Endothelial cell (in vitro differentiated cells): Measurements from ENCODE around the gene NEB. TPM values are rescaled to one million over a fixed set of nuclear protein-coding genes. Genes with fewer than 3 reads are reported as not detected.

Source experiments
- DNase-seq: peaks from one replicate; pipeline ENCODE4 v3.0.0; 2021; ENCODE audit warnings: low spot score
- H3K27ac Mint-ChIP-seq: one replicate; pipeline ENCODE4 v1.8.0; 2021; ENCODE audit warnings: mixed read lengths, inconsistent platforms; ENCODE audit not compliant: unreplicated experiment
- H3K27me3 Mint-ChIP-seq: one replicate; pipeline ENCODE4 v1.8.0; 2021; ENCODE audit warnings: mild to moderate bottlenecking, moderate library complexity, mixed read lengths, inconsistent platforms; ENCODE audit not compliant: unreplicated experiment
- H3K36me3 Mint-ChIP-seq: one replicate; pipeline ENCODE4 v1.8.0; 2021; ENCODE audit warnings: mild to moderate bottlenecking, low read depth, mixed read lengths, inconsistent platforms; ENCODE audit not compliant: unreplicated experiment
- H3K4me1 Mint-ChIP-seq: one replicate; pipeline ENCODE4 v1.8.0; 2021; ENCODE audit warnings: mild to moderate bottlenecking, mixed read lengths, inconsistent platforms; ENCODE audit not compliant: unreplicated experiment
- H3K4me3 Mint-ChIP-seq: one replicate; pipeline ENCODE4 v1.8.0; 2021; ENCODE audit warnings: mild to moderate bottlenecking, mixed read lengths, inconsistent platforms; ENCODE audit not compliant: unreplicated experiment
- H3K9me3 Mint-ChIP-seq: one replicate; pipeline ENCODE4 v1.8.0; 2021; ENCODE audit warnings: mixed read lengths, inconsistent platforms; ENCODE audit not compliant: unreplicated experiment
- total RNA-seq: library from RNA; stranded (reverse); fragmentation: NEBNext Ultra II Directional; extraction: Animal tissue kit (Norgen Biotek cat#: 25700); gene quantifications from one replicate; pipeline ENCODE4 v1.2.1, GENCODE V29; 2021; ENCODE audit not compliant: unreplicated experiment
- TF ChIP-seq, protein P1 (sequence below): fragments of 200-600 bp; sonication (generic); IDR thresholded peaks from one replicate; pipeline ENCODE4 v1.5.0; 2021; ENCODE audit warnings: antibody characterized with exemption; ENCODE audit not compliant: unreplicated experiment

NEB gene
- total RNA-seq, 1 donor from 2014 or later: 0.64 TPM

DNA sequence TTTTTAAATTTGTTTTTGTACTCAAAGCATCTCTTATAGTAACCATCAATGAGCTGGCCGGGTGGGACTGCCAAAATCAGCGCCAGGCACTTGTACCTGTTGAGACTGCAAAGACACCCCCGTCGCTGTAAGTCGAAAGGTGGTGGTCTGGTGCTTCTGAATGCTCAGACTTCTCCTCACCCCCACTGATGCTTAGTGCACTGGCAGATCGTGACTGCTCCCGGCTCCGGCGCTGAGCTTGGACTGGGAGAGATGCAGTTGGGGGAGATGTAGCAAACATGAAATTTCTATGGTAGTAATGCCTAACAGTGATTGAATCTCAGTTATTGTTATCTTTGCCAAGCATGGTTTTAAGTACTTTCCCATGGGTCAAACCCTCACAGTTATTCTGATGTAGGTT lies 244.0 kb downstream of the NEB start:
- no peaks in the 10 kb centered on the region for H3K9me3 Mint-ChIP-seq
- no peaks in the 10 kb centered on the region for H3K36me3 Mint-ChIP-seq
- H3K27ac Mint-ChIP-seq: no peak overlapping the region
- H3K4me3 Mint-ChIP-seq: no peak overlapping the region
- DNase-seq: no peak
- no peaks in the 10 kb centered on the region for H3K4me1 Mint-ChIP-seq
- no peaks in the 10 kb centered on the region for H3K27me3 Mint-ChIP-seq
- TF ChIP-seq, protein P1, sequence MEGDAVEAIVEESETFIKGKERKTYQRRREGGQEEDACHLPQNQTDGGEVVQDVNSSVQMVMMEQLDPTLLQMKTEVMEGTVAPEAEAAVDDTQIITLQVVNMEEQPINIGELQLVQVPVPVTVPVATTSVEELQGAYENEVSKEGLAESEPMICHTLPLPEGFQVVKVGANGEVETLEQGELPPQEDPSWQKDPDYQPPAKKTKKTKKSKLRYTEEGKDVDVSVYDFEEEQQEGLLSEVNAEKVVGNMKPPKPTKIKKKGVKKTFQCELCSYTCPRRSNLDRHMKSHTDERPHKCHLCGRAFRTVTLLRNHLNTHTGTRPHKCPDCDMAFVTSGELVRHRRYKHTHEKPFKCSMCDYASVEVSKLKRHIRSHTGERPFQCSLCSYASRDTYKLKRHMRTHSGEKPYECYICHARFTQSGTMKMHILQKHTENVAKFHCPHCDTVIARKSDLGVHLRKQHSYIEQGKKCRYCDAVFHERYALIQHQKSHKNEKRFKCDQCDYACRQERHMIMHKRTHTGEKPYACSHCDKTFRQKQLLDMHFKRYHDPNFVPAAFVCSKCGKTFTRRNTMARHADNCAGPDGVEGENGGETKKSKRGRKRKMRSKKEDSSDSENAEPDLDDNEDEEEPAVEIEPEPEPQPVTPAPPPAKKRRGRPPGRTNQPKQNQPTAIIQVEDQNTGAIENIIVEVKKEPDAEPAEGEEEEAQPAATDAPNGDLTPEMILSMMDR: no peak

DNA sequence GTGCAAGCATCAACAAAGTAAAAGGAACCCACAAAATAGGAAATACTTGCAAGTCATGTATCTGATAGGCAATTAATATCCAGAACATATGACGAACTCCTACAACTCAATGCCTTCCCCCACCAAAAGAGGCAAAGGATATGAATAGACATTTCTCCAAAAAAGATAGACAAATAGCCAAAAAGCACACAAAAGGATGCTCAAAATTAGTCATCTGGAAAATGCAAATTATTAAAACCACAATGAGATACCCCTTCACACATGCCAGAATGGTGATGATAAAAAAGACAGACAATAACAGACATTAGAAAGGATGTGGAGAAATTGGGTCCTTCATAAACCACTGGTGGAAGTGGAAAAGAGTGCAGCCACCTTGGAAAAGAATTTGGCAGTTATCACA lies 248.2 kb downstream of the NEB start:
- H3K27me3 Mint-ChIP-seq: no peaks in the 10 kb centered on the region
- H3K9me3 Mint-ChIP-seq: no peaks in the 10 kb centered on the region
- H3K4me1 Mint-ChIP-seq: no peaks in the 10 kb centered on the region
- H3K36me3 Mint-ChIP-seq: peaks cover 11% of the 10 kb centered on the region
- DNase-seq: no peak
- H3K27ac Mint-ChIP-seq: no peak overlapping the region
- no peak overlapping the region for H3K4me3 Mint-ChIP-seq
- TF ChIP-seq, protein P1: no peak

DNA sequence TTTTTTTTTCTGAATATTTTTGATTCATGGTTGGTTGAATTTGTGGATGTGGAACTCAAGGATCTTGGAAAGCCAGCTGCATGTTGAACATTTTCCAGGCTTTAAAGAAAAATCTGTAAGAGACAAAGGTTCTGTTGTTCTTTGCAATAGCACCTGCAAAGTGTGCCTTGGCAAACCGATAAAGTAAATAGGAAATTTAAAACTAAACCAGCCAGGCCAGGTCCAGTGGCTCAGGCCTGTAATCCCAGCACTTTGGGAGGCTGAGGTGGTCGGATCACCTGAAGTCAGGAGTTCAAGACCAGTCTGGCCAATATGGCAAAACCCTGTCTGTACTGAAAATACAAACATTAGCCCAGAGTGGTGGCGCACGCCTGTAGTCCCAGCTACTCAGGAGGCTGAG lies 250.2 kb downstream of the NEB start:
- Mint-ChIP-seq H3K4me3 (no peak overlapping the region), H3K27me3 (no peaks in the 10 kb centered on the region), H3K36me3 (peaks cover 11% of the 10 kb centered on the region), H3K9me3 (no peaks in the 10 kb centered on the region), H3K4me1 (no peaks in the 10 kb centered on the region), H3K27ac (no peak overlapping the region)
- no peak for DNase-seq
- TF ChIP-seq, protein P1: no peak

DNA sequence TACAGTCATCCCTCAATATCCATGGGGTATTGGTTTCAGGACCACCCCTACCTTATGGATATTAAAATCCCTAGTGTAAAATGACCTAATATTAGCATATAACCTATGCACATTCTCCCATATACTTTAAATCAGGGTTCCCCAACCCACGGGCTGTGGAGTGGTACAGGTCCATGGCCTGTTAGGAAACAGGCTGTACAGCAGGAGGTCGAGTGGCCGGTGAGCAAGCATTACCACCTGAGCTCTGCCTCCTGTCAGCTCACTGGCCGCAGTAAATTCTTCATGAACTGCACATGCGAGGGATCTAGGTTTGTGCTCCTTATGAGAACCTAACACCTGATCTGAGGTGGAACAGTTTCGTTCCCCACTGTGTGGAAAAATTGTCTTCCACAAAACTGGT lies 250.7 kb downstream of the NEB start:
- Mint-ChIP-seq H3K36me3 (peaks cover 11% of the 10 kb centered on the region), H3K4me3 (no peak overlapping the region), H3K4me1 (no peaks in the 10 kb centered on the region), H3K27me3 (no peaks in the 10 kb centered on the region), H3K9me3 (no peaks in the 10 kb centered on the region), H3K27ac (no peak overlapping the region)
- DNase-seq: no peak
- TF ChIP-seq, protein P1: no peak

DNA sequence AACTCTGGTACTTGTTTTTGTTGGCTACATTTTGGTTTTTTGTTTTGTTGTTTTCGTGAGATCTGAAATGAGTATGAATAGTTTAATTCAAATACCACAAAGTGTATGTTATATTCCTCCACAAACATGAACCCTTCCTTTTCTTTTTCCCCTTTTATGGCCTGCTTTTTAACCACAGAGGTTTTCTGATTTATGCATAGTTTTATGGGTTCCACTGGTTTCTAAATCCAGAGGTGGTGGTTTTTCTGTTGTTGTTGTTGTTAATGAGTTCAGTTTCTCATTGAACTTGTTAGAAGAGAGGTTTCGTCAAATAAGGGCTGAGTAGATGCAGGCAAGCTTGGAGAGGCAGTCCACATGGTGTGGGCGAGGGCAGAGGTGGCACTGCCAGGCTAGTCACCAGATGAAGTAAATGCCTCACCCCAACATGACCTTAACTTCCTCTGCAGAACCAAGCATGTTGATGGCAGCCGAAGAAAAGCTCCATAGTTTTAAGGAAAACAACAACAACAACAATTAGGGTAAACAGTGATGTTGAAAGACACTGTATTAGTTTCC lies 252.0 kb downstream of the NEB start:
- TF ChIP-seq, protein P1: no peak
- no peak overlapping the region for H3K27ac Mint-ChIP-seq
- H3K9me3 Mint-ChIP-seq: no peaks in the 10 kb centered on the region
- no peak overlapping the region for H3K4me3 Mint-ChIP-seq
- H3K4me1 Mint-ChIP-seq: no peaks in the 10 kb centered on the region
- peaks cover 11% of the 10 kb centered on the region for H3K36me3 Mint-ChIP-seq
- no peaks in the 10 kb centered on the region for H3K27me3 Mint-ChIP-seq
- DNase-seq: no peak
